Neuronal stem cell (in vitro differentiated cells): Measurements from ENCODE around the gene RASSF9.

Experiments used
- DNase-seq: peaks from one replicate; pipeline ENCODE4 v3.0.0-alpha.2; 2013; ENCODE audit warnings: low spot score
- H2AFZ ChIP-seq: one replicate; pipeline ENCODE4 v1.6.1; 2013; ENCODE audit warnings: mild to moderate bottlenecking, low read length, inconsistent platforms
- H2AK5ac ChIP-seq: 2 replicates; pipeline ENCODE4 v1.6.1; 2013; ENCODE audit warnings: low read depth, mild to moderate bottlenecking, inconsistent platforms, low read length, moderate library complexity, mixed read lengths
- H2BK120ac ChIP-seq: 2 replicates; pipeline ENCODE4 v1.6.1; 2013; ENCODE audit warnings: low read depth, mild to moderate bottlenecking, inconsistent platforms, low read length, moderate library complexity, mixed read lengths
- H2BK12ac ChIP-seq: one replicate; pipeline ENCODE4 v1.6.1; 2013; ENCODE audit warnings: low read length, inconsistent platforms
- H2BK15ac ChIP-seq: 2 replicates; pipeline ENCODE4 v1.6.1; 2013; ENCODE audit warnings: mild to moderate bottlenecking, low read length, inconsistent platforms, mixed read lengths
- H2BK5ac ChIP-seq: one replicate; pipeline ENCODE4 v1.6.1; 2013; ENCODE audit warnings: inconsistent platforms, mild to moderate bottlenecking, low read length, moderate library complexity
- H3K14ac ChIP-seq: one replicate; pipeline ENCODE4 v1.6.1; 2013; ENCODE audit warnings: low read length, inconsistent platforms
- H3K18ac ChIP-seq: 2 replicates; pipeline ENCODE4 v1.6.1; 2013; ENCODE audit warnings: low read length, inconsistent platforms
- H3K23ac ChIP-seq: 2 replicates; pipeline ENCODE4 v1.6.1; 2013; ENCODE audit warnings: low read depth, mild to moderate bottlenecking, mixed read lengths, low read length, inconsistent platforms; ENCODE audit not compliant: poor library complexity
- H3K27ac ChIP-seq: replicated peaks from 3 replicates; pipeline ENCODE4 v1.5.1; 2013; ENCODE audit warnings: low read length, inconsistent platforms
- H3K27me3 ChIP-seq, 3 experiments: 2 replicates each; pipeline ENCODE4 v1.6.1; 2013; ENCODE audit warnings: low read length in 3 of 3, mild to moderate bottlenecking in 2 of 3, inconsistent platforms in 1 of 3, low read depth in 1 of 3, mixed read lengths in 1 of 3, moderate library complexity in 1 of 3; ENCODE audit not compliant: control insufficient read depth in 3 of 3, insufficient read depth in 3 of 3
- H3K36me3 ChIP-seq, 2 donors: replicated peaks in 1 of 2; 2 replicates each; pipeline ENCODE4 v1.6.1; 2013; ENCODE audit warnings: low read length in 2 of 2; ENCODE audit not compliant: control insufficient read depth in 2 of 2, insufficient read depth in 2 of 2
- H3K4ac ChIP-seq: 2 replicates; pipeline ENCODE4 v1.6.1; 2013; ENCODE audit warnings: inconsistent platforms, mild to moderate bottlenecking, low read length, moderate library complexity
- H3K4me1 ChIP-seq, 2 donors: 1 replicate in 1 of 2; 2 replicates in 1 of 2; pipeline ENCODE4 v1.6.1; 2013; ENCODE audit warnings: low read length in 2 of 2, low read depth in 1 of 2; ENCODE audit not compliant: control insufficient read depth in 2 of 2, insufficient read depth in 1 of 2
- H3K4me2 ChIP-seq: one replicate; pipeline ENCODE4 v1.6.1; 2013; ENCODE audit warnings: mild to moderate bottlenecking, low read length, inconsistent platforms; ENCODE audit not compliant: insufficient read depth, poor library complexity, severe bottlenecking
- H3K4me3 ChIP-seq, 2 donors: 2 replicates each; pipeline ENCODE4 v1.5.1; 2013; ENCODE audit warnings: low read length in 2 of 2, mild to moderate bottlenecking in 2 of 2, inconsistent platforms in 1 of 2, moderate library complexity in 1 of 2
- H3K79me1 ChIP-seq: one replicate; pipeline ENCODE4 v1.6.1; 2013; ENCODE audit warnings: low read depth, mild to moderate bottlenecking, inconsistent platforms, low read length, moderate library complexity
- H3K9ac ChIP-seq: one replicate; pipeline ENCODE4 v1.6.1; 2013; ENCODE audit warnings: mild to moderate bottlenecking, low read depth, low read length, inconsistent platforms; ENCODE audit not compliant: poor library complexity
- H3K9me3 ChIP-seq, 2 donors: replicated peaks in 1 of 2; 2 replicates each; pipeline versions ENCODE3 to v1.6.1; 2013; ENCODE audit warnings: low read length in 2 of 2, mild to moderate bottlenecking in 2 of 2, inconsistent platforms in 1 of 2, low read depth in 1 of 2, mixed read lengths in 1 of 2, moderate library complexity in 1 of 2; ENCODE audit not compliant: control insufficient read depth in 2 of 2, insufficient read depth in 1 of 2
- H4K8ac ChIP-seq: one replicate; pipeline ENCODE4 v1.6.1; 2013; ENCODE audit warnings: low read depth, mild to moderate bottlenecking, inconsistent platforms, low read length, moderate library complexity
- H4K91ac ChIP-seq: one replicate; pipeline ENCODE4 v1.6.1; 2013; ENCODE audit warnings: low read length, low read depth, mild to moderate bottlenecking, inconsistent platforms; ENCODE audit not compliant: poor library complexity
- WGBS, 2 donors: extraction: QIAGEN DNeasy Blood & Tissue Kit; methylation state at CpG; one replicate each; pipeline ENCODE4 v1.1.7; 2013; ENCODE audit warnings: missing lambda C conversion rate in 2 of 2, mixed read lengths in 1 of 2; ENCODE audit not compliant: insufficient read length in 2 of 2, insufficient replicate concordance in 1 of 2; ENCODE audit errors: extremely low coverage in 2 of 2; 5-methylcytosine and 5-hydroxymethylcytosine counted together

Gene RASSF9

DNA sequence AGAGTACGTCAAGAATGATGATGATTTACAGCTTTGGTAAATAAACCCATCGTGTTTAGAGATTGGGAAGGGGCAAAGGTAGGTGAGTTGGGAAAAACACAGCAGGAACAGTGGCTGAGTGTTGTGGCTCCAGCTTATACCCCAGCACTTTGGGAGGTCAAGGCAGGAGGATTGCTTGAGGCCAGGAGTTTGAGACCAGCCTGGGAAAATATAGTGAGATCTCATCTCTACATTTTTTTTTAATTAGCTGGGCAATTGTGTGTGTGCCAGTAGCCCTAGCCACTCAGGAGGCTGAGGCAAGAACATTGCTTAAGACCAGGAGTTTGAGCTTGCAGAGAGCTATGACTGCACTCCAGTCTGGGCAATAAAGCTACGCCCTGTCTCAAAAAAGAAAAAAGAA lies 77.1 kb downstream of the RASSF9 start:
- H3K79me1 ChIP-seq = no peaks in the 10 kb centered on the region
- H3K4me2 ChIP-seq = no peak overlapping the region
- no peak overlapping the region for H2BK15ac ChIP-seq
- H3K9me3 ChIP-seq = peaks cover 0 to 2% of the 10 kb centered on the region in 2 donors
- H4K91ac ChIP-seq = no peak overlapping the region
- no peak overlapping the region for H2AK5ac ChIP-seq
- H3K36me3 ChIP-seq = no peaks in the 10 kb centered on the region
- no peak for DNase-seq
- no peak overlapping the region for H4K8ac ChIP-seq
- no peak overlapping the region for H3K4me3 ChIP-seq
- H3K14ac ChIP-seq = no peak overlapping the region
- H3K9ac ChIP-seq = no peak overlapping the region
- no peak overlapping the region for H2AFZ ChIP-seq
- H2BK12ac ChIP-seq = no peak overlapping the region
- no CpG with 5 or more reads among the region's 3 CpGs for WGBS, 2 donors
- H2BK120ac ChIP-seq = no peak overlapping the region
- H3K23ac ChIP-seq = no peak overlapping the region
- H3K27me3 ChIP-seq = no peaks in the 10 kb centered on the region
- no peak overlapping the region for H2BK5ac ChIP-seq
- no peak overlapping the region for H3K18ac ChIP-seq
- H3K4me1 ChIP-seq = no peaks in the 10 kb centered on the region
- no peak overlapping the region for H3K4ac ChIP-seq
- H3K27ac ChIP-seq = no peak overlapping the region

DNA sequence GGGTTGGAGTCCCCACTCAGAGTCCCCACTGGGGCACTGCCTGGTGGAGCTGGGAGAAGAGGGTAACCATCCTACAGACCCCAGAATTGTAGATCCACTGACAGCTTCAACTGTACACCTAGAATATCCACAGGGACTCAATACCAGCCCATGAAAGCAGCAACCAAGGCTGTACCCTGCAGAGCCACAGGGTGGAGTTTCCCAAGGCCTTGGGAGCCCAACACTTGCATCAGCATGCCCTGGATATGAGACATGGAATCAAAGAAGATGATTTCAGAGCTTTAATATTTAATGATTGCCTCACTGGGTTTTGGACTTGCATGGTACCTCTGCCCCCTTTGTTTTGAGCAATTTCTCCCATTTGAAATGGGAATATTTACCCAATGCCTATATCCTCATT lies 80.4 kb downstream of the RASSF9 start:
- Histone ChIP-seq H3K4ac (no peak overlapping the region), H4K8ac (no peak overlapping the region), H3K23ac (no peak overlapping the region), H3K4me2 (no peak overlapping the region), H2BK120ac (no peak overlapping the region), H2AFZ (no peak overlapping the region), H2BK15ac (no peak overlapping the region), H4K91ac (no peak overlapping the region), H3K36me3 (no peaks in the 10 kb centered on the region), H3K14ac (no peak overlapping the region), H3K4me3 (no peak overlapping the region), H3K27me3 (no peaks in the 10 kb centered on the region), H3K27ac (no peak overlapping the region), H3K4me1 (no peaks in the 10 kb centered on the region), H2AK5ac (no peak overlapping the region), H3K79me1 (no peaks in the 10 kb centered on the region), H3K9me3 (peaks cover 0 to 2% of the 10 kb centered on the region in 2 donors), H3K9ac (no peak overlapping the region), H3K18ac (no peak overlapping the region), H2BK12ac (no peak overlapping the region), H2BK5ac (no peak overlapping the region)
- DNase-seq = no peak
